SU-DHL-6 (cell line): Measurements from ENCODE around the gene OASL.

Source experiments
- CTCF ChIP-seq: fragments of 200-600 bp; sonication (generic); IDR thresholded peaks from one replicate; pipeline ENCODE4 v1.5.1; 2017; ENCODE audit warnings: antibody characterized with exemption, mild to moderate bottlenecking, low read length, moderate library complexity; ENCODE audit not compliant: insufficient read depth, poor library complexity, severe bottlenecking
- EZH2phosphoT487 ChIP-seq: fragments of 200-600 bp; sonication (generic), shearing (Covaris generic); conservative IDR thresholded peaks from 2 replicates; pipeline ENCODE4 v1.6.1; 2018; ENCODE audit warnings: mild to moderate bottlenecking, antibody characterized with exemption, low read length, moderate library complexity, mixed read lengths

DNA sequence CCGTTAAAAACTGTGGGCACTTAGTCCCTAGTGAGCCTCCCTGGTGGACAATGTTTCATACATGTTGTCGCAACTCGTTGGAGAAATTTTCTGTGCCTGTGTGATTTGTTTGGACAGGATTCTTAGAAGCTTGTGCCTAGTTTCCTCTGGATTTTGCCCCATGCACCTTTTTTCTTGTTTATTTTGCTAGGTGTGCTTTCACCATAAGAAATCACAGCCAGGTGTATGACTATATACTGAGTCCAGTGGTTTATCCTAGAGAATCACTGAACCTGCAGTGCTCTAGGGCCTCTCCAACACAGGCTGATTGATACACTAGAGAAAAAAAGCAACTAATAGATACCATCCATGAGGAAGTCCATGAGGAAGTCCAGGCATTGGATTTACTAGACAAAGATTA is 33.1 kb upstream of the OASL start:
- no peak for TF ChIP-seq CTCF
- no peak for TF ChIP-seq EZH2phosphoT487
